ENCODE results near the gene KRTAP10-4.
"Not testable (repeated sequence)": the region's sequence is repeated elsewhere in the genome, so short reads cannot be mapped to it uniquely, and the experiment has no call there.

The KRTAP10-4 gene

GRCh38 chr21:44555200-44555875 lies 18.2 kb upstream of the KRTAP10-4 start:
- FAIRE-seq (no peak), DNase-seq (ENCODE audit: insufficient read length, low spot score) (no peak)
- TF ChIP-seq POU2F2 (IDR thresholded peaks at IDR 0.05; ENCODE audit: low read depth, low read length) (no peak), SPI1 (IDR thresholded peaks at IDR 0.05; ENCODE audit: low read depth, low read length) (no peak), POLR2AphosphoS5 (IDR thresholded peaks at IDR 0.05; ENCODE audit: low read depth, low read length) (no peak)

GRCh38 chr21:44556879-44557278 lies 16.6 kb upstream of the KRTAP10-4 start:
- FAIRE-seq = peak; percentile 40
- DNase-seq (ENCODE audit: insufficient read length, low spot score) = no peak
- TF ChIP-seq POU2F2 (IDR thresholded peaks at IDR 0.05; ENCODE audit: low read depth, low read length) = no peak
- no peak for TF ChIP-seq POLR2A (IDR thresholded peaks at IDR 0.05; ENCODE audit: low read depth, low read length)
- no peak for TF ChIP-seq POLR2AphosphoS5 (IDR thresholded peaks at IDR 0.05; ENCODE audit: low read depth, low read length)
- TF ChIP-seq PAX5 (IDR thresholded peaks at IDR 0.05; ENCODE audit: insufficient read depth, low read length, severe bottlenecking) = no peak
- no peak for TF ChIP-seq TAF1 (IDR thresholded peaks at IDR 0.05; ENCODE audit: low read depth, low read length)
- no peak for TF ChIP-seq SPI1 (IDR thresholded peaks at IDR 0.05; ENCODE audit: low read depth, low read length)

GRCh38 chr21:44557491-44558328 lies 15.8 kb upstream of the KRTAP10-4 start:
- TF ChIP-seq POU2F2 (IDR thresholded peaks at IDR 0.05; ENCODE audit: low read depth, low read length) = no peak
- TF ChIP-seq TAF1 (IDR thresholded peaks at IDR 0.05; ENCODE audit: low read depth, low read length) = no peak
- no peak for TF ChIP-seq POLR2AphosphoS5 (IDR thresholded peaks at IDR 0.05; ENCODE audit: low read depth, low read length)
- no peak for TF ChIP-seq PAX5 (IDR thresholded peaks at IDR 0.05; ENCODE audit: insufficient read depth, low read length, severe bottlenecking)
- TF ChIP-seq POLR2A (IDR thresholded peaks at IDR 0.05; ENCODE audit: low read depth, low read length) = no peak
- no peak for TF ChIP-seq SPI1 (IDR thresholded peaks at IDR 0.05; ENCODE audit: low read depth, low read length)
- DNase-seq (ENCODE audit: insufficient read length, low spot score) = no peak
- FAIRE-seq = no peak

GRCh38 chr21:44558329-44558675 lies 15.2 kb upstream of the KRTAP10-4 start:
- not testable (repeated sequence) for FAIRE-seq; DNase-seq (ENCODE audit: insufficient read length, low spot score)

- DNase-seq (ENCODE audit: insufficient read length, low spot score) = no peak
- no peak for FAIRE-seq
- TF ChIP-seq PAX5 (IDR thresholded peaks at IDR 0.05; ENCODE audit: insufficient read depth, low read length, severe bottlenecking) (no peak), POLR2AphosphoS5 (IDR thresholded peaks at IDR 0.05; ENCODE audit: low read depth, low read length) (no peak), POU2F2 (IDR thresholded peaks at IDR 0.05; ENCODE audit: low read depth, low read length) (no peak), SPI1 (IDR thresholded peaks at IDR 0.05; ENCODE audit: low read depth, low read length) (no peak), TAF1 (IDR thresholded peaks at IDR 0.05; ENCODE audit: low read depth, low read length) (no peak), POLR2A (IDR thresholded peaks at IDR 0.05; ENCODE audit: low read depth, low read length) (no peak)
Observed at GRCh38 chr21:44558695-44559094, 14.8 kb upstream of the KRTAP10-4 start, which contains the start of gene KRTAP10-3. KRTAP10-3 (minus strand) TSS chr21:44558795; CDS start chr21:44558715, 80 bp downstream.

GRCh38 chr21:44564099-44564498 lies 9.4 kb upstream of the KRTAP10-4 start:
- DNase-seq (ENCODE audit: insufficient read length, low spot score) (no peak), FAIRE-seq (no peak)
- TF ChIP-seq TAF1 (IDR thresholded peaks at IDR 0.05; ENCODE audit: low read depth, low read length) = no peak
- TF ChIP-seq POU2F2 (IDR thresholded peaks at IDR 0.05; ENCODE audit: low read depth, low read length) = no peak
- no peak for TF ChIP-seq POLR2AphosphoS5 (IDR thresholded peaks at IDR 0.05; ENCODE audit: low read depth, low read length)
- no peak for TF ChIP-seq PAX5 (IDR thresholded peaks at IDR 0.05; ENCODE audit: insufficient read depth, low read length, severe bottlenecking)
- TF ChIP-seq POLR2A (IDR thresholded peaks at IDR 0.05; ENCODE audit: low read depth, low read length) = no peak
- no peak for TF ChIP-seq SPI1 (IDR thresholded peaks at IDR 0.05; ENCODE audit: low read depth, low read length)

- no peak for TF ChIP-seq TAF1 (IDR thresholded peaks at IDR 0.05; ENCODE audit: low read depth, low read length)
- no peak for TF ChIP-seq SPI1 (IDR thresholded peaks at IDR 0.05; ENCODE audit: low read depth, low read length)
- no peak for TF ChIP-seq POLR2AphosphoS5 (IDR thresholded peaks at IDR 0.05; ENCODE audit: low read depth, low read length)
- no peak for TF ChIP-seq POLR2A (IDR thresholded peaks at IDR 0.05; ENCODE audit: low read depth, low read length)
- DNase-seq (ENCODE audit: insufficient read length, low spot score) (no peak), FAIRE-seq (peak; percentile 5)
Observed at GRCh38 chr21:44564886-44565598, 8.5 kb upstream of the KRTAP10-4 start.

- DNase-seq (ENCODE audit: insufficient read length, low spot score) = no peak
- no peak for FAIRE-seq
- TF ChIP-seq PAX5 (IDR thresholded peaks at IDR 0.05; ENCODE audit: insufficient read depth, low read length, severe bottlenecking) = no peak
Observed at GRCh38 chr21:44566403-44566802, 7.1 kb upstream of the KRTAP10-4 start.

- TF ChIP-seq POU2F2 (IDR thresholded peaks at IDR 0.05; ENCODE audit: low read depth, low read length) = no peak
- TF ChIP-seq TAF1 (IDR thresholded peaks at IDR 0.05; ENCODE audit: low read depth, low read length) = no peak
- TF ChIP-seq POLR2A (IDR thresholded peaks at IDR 0.05; ENCODE audit: low read depth, low read length) = no peak
- no peak for TF ChIP-seq POLR2AphosphoS5 (IDR thresholded peaks at IDR 0.05; ENCODE audit: low read depth, low read length)
- TF ChIP-seq PAX5 (IDR thresholded peaks at IDR 0.05; ENCODE audit: insufficient read depth, low read length, severe bottlenecking) = no peak
- TF ChIP-seq SPI1 (IDR thresholded peaks at IDR 0.05; ENCODE audit: low read depth, low read length) = no peak
- DNase-seq (ENCODE audit: insufficient read length, low spot score) = no peak
- FAIRE-seq = no peak
Observed at GRCh38 chr21:44567481-44568171, 5.9 kb upstream of the KRTAP10-4 start.

Measured in GM12891 (cell line).